Superior temporal gyrus (tissue), 1 donor: ENCODE data around the gene FANCG.

Source experiments
- DNase-seq: peaks from one replicate; pipeline ENCODE4 v3.0.0-alpha.2; 2016; ENCODE audit errors: extremely low spot score

Gene FANCG

DNA sequence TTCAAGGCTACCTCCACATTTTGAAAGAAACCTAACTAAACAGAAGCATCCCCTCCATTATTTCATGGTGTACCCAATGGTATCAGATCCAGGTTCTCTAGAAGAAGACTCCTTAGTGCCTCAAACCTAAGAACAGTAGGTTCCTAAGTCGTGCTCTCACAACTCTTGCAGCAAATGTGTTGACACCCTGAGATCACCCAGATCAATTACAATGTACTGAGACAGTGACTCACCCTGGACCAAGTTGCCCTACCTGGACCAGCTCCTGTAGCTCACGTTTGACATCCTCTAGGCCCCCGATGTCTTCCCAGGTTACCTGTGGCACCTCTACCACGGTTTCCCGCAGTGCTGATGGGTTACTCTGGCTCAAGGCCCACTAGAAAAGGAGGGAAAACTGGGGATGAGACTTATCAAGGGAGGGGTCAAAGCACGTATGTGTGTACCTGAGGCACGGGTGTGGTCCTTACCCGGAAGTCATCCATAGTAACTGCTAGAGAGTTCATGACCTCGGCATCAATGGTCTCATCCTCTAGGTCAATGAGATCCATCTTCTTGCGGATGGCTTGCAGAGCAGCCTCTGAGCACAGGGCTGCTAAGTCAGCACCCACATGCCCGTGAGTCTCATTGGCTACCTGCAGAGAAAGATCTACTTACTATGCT is 19.1 kb downstream of the FANCG start:
- DNase-seq: no peak

DNA sequence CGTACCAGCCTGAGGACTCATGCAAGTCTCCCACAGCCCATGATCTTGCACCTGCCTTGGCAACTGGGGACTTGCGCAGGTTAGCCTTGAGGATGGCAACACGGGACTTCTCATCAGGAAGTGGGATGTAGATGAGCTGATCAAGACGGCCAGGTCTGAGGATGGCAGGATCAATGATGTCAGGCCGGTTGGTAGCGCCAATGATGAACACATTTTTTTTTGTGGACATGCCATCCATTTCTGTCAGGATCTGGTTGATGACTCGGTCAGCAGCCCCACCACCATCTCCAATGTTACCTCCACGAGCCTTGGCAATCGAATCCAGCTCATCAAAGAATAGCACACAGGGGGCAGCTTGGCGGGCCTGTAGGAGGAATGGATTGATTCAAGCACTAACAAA is 20.3 kb downstream of the FANCG start:
- no peak for DNase-seq

DNA sequence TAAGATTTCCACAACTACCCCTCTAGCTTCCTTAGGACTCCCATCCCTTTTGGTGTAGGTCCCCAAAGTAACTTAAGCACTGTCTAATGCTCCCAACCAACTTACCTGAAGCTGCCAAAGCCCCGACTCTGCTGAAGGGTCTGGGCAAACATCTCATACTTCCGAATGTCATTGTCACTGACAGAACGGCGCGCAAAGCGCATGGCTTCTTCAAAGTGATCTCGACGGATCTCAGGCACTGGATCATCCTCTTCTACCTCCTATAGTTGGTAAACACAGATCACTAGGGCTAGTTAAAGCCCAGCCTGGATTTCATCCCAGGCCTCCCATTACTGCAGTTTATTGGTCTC is 22.5 kb downstream of the FANCG start:
- DNase-seq: no peak

DNA sequence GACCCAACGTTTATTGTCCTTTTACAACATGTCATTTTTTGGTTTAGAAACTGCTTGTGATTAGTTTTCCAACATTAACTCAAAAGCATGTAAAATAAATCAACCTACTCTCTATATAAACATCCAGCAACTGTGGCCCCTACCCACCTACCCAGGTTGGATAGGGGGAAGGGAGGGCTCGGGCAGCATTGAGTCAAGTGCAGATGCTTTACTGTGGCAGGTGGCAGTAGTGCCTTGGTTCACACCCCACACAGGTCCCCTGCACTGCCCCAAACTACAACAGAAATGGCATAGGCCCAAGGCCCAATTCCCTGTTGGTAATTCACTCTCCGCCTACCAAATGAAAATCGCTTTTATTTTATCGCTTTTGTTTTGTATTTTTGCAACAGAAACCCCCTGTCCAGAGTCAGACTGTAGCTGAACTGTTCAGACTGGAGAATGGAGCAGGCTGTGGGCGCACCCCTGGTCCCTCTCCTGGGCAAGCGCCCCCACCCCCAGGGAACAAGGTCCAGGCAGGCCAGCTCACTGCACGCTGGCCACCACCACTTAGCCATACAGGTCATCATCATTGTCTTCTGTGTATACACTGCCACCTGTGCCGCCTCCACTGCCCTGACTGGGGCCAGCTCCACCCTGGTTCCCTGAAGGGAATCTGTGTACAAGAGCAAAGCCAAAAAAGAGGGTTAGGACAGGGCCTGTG is 23.0 kb downstream of the FANCG start:
- DNase-seq: no peak

DNA sequence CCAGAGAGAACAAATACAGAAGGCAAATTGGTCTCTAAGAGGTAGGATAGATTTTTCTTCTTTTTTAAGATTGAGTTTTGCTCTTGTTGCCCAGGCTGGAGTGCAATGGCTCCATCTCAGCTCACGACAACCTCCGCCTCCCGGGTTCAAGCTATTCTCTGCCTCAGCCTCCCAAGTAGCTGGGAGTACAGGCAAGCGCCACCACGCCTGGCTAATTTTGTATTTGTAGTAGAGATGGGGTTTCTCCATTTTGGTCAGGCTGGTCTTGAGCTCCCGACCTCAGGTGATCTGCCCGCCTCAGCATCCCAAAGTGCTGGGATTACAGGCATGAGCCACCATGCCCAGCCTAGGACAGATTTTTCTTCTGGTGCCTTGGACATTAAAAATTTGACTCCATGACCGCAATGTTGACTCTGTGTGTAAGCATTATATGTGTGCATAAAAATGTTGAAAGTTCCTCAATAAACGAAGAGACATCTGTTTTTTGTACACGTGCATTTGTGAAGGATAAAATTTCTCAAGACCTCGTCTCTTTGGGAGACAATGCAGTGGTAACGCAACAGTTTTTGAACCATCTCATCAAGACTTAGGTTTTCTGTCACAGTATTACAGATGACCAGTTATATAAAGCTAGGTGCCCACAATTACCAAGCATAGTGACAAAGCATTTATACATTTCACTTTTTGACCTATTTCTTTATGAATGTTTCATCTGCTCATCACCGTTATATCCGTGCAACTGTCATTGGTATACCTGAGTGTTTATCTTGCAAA is 24.7 kb downstream of the FANCG start:
- no peak for DNase-seq

DNA sequence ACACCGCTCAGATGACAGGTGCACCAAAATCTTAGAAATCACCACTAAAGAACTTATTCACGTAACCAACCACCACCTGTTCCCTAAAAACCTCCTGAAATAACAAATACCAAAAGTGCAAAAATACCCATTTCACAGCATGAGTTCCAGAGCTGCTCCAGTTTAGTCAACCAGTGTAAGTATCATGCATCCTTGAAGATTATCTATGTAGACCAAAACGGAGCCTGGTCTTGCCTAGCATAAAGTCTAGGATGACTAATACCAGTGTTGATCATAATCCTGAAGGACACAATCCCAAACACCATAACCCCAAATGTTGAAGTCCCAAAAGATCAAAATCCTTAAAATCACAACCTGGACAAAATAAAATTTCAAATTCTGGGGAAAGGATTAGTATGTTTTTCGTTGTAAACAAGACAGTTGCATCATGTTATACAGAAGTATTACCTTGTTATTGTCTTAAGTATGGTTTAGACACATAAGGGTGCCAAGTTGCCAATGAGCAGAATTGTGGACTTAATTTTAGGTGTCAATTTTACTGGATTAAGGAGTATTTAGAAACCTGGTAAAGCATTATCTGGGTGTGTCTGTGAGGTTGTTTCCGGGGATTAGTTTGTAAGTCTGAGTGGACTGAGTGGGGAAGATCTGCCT is 25.4 kb downstream of the FANCG start:
- no peak for DNase-seq

DNA sequence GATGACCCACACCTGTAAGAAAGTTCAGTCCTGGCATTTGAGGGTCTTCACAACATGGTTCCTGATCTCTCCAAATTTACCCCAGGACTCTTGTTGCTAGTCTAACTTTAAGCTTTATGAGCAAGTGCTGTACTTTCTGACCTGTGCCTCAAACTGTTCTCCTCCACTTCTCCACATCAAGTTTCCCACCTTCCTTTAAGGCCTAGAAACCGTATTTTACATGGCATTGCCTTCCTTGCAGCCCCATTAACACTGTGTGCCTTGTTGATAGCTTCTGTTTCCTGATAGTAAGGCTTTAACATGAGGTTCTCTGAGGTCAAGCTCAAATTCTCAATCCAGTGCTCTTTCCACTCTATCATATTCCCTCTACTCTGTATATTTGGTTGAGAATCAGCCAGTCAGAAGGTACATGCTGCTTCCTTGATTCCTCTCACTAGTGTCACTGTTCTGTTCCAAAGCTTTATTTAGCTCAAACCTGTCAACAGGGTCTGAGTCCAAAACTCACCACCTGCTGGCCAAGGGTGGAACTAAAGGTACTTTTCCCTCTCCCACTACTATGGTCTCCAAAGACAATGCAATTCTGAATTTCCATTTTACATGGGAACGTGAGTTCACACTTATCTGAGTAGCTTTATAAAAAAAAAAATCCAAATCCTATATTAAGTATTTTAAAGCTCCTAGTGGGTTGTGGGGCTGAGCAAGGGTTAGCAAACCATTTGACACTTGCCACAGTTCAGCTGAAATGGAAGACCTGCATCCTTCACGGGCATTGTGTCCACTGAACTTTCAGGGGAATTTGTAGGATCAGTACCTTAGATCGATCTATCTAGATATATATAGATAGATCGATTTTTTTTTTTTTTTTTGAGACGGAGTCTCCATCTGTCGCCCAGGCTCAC is 28.4 kb downstream of the FANCG start:
- DNase-seq: peak; percentile 67

DNA sequence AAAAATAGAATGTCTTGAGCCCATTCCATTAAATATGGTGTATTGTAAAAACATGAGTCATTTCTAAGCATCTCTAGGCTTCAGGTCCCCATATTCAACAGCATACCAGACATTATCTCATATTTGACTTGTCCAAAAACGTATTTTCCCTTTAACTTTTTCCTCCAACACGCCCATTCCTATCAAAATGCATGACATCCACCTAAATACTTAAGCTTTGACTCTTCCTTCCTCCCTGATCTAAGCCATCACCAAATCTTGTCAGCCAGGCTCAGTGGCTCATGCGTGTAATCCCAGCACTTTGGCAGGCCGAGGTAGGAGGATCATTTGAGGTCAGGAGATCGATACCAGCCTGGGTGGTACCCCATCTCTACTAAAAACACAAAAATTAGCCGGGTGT is 31.2 kb downstream of the FANCG start:
- no peak for DNase-seq

DNA sequence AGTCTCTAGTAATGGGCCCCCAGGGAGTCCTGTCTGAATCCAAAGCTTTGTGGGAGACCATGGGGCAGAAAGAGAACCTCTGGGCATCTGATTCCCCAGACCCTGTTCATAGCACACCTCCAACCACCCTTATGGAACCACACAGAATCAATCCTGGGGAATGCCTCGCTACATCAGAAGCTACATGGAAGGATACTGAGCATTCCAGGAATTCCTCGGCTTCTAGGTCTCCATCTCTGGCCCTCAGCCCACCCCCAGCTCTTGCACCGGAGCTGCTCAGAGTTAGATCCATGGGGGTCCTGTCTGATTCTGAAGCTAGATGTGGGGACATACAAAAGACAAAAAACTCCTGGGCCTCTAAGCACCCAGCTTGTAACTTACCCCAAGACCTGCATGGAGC is 35.7 kb downstream of the FANCG start:
- no peak for DNase-seq

DNA sequence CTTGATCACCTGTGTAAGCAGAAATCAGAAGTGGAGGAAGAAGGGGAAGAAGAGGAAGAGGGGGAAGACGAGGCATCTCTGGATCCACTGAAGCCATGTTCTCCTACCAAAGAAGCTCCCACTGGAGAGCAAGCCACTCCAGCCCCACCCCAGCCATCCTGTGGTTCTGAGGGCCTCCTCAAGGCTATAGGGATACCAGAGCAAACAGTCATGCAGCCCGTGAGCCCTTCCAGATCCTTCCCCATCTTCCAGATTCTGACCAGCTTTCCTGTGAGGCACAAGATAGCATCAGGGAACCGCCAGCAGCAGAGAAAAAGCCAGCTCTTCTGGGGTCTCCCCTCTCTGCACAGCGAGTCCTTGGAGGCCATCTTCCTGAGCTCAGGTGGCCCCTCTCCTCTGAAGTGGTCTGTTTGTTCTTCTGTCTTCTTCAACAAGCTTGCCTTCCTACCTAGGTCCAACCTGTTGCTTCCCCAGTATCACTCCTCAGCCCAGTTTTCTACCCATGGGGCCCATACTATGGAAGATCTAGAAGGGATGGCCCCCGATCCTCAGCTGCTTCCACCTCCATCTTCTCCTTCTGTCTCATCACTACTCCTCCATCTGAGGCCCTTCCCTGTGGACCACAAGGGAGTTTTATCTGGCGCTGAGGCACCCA is 36.7 kb downstream of the FANCG start:
- no peak for DNase-seq

DNA sequence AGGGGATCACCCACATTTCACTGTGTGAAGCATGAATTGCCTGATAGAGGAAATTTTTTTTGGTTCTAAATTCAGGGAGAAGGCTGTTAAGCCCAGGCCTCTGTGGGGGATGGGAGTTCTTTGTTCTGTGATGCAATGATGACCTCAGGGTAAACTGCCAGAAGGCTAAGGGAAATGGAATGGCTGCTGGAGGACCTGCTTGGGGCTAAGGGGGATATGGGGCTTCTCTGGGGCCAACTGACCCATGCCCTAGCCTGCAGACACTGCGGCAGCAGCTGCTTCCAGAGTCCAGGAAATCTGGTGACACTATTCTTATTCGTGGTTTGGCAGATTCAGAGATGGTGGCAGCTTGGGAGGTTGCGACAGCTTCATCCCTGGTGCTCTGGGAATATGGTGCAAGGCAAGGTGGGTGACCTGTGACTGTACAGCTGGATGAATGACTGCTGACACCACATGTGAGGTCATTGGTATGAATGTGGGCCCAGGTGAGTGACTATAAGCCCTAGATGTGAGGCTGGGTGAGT is 37.6 kb downstream of the FANCG start:
- DNase-seq: no peak

DNA sequence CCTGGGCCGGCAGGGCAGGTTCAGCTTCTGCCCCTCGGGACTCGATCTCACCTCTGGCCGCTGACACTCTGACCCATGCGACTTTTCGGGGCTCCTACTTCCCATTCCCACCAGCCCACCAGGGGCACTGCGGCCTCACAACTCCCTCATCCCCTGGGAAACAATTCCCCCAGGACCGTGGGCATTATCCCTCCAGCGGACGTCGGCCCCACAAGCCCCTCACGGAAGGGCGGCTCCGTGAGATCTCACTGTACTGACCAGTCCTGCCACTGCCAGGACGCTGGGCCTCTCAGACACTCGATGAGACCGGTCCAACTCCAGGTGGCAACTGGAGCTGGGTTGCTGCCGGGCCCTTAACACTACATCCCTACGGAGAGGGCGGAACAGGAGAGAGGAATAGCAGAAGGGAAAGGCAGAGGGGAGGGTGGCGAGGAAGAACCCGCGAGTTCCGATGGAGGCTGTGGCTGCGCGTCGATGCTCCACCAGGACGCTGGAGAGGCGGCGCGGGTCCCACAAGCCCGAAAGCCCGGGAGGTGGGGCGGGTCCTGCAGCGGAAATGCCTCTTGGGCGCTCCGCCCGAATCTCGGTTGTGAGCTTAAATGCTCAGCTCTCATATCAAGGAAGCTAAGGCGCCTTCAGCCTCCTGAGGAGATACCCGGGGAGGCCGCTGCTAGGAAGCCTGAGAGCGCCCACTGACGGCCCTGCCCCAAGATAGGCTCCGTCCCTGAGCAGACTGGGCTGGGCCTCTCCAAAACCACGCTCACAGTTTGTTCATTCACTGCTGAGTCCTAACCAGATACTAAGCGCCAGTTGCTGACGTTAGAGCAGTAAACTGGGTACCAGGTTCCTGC is 43.7 kb downstream of the FANCG start:
- DNase-seq: no peak

DNA sequence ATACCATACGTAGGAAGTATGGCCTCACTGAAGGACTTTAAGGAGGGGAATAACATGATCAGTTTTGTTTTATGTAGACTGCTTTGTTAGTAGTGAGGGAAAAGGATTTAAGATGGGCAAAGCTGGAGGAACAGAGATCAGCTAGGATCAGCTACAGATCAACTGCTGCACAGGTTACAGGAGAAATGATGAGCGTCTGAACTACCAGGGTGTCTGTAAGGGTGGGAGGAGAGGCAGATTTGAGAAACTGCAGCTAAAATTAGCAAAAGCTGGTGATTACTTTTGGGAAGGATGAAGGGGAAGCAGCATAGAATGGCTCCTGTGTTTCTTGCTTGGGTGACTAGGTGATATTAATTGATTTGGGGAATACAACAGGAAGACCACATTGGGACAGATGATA is 46.6 kb downstream of the FANCG start:
- DNase-seq: no peak

DNA sequence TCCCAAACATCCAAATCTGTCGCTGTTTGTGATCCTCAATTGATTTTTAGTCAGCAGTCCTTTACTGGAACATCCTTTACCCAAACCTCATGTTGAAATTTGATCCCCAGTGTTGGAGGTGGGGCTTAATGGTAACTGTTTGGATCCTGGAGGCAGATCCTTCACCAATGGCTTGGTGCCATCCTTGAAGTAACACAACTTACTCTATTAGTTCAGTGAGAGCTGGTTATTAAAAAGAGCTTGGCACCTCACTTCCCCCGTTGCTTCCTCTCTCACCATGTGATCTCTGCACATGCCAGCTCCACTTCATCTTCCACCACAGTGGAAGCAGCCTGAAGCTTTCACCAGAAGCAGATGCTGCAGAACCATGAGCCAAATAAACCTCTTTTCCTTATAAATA is 49.9 kb downstream of the FANCG start:
- DNase-seq: no peak

DNA sequence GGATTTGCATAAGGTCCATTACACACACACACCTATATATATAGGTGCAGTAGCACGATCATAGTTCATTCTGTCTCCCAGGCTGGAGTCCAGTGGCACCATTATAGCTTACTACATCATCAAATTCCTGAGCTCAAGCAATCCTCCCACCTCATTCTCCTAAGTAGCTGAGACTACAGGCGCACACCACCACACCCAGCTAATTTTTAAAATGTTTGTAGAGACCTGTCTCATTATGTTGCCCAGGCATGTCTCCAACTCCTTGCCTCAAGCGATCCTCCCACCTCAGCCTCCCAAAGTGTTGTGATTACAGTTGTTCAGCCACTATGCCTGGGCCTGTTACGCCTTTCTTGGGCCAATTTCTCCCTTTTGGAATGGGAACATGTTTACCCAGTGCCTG is 50.5 kb downstream of the FANCG start:
- no peak for DNase-seq

DNA sequence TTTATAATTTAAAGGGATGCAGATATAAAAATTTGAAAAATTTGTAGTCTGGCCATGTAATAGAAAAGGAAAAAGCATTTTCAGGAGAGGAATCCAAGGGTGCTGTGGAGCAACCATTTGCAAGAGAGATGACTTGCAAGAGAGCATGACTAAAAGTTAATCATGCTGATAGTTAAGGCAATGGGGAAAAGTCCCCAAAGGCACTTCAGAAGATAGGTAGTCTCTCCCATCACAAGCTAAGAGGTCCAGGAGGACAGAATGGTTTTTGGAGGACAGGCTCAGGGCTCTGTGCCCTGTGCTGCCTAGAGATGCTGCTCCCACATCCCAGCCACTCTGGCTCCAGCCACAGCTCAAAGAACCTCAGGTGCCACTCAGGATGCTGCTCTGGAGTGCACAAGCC is 51.4 kb downstream of the FANCG start:
- no peak for DNase-seq

DNA sequence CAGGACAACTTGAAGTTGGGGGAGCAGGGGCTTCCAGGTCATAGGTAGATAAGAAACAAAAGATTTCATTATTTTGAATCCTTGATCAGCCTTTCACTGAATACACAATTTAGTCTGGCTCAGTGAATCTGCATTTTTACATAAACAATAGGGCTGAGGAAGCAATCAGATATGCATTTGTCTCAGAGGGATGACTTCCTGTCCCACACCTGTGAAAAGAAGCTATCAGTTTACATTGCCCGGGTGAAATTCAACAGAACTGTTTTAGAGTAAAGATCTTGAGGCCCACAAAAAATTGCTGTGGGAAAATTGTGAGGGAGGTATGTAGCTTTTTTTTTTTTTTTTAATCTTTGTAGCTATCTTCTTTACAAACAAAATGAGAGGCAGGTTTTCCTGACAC is 51.9 kb downstream of the FANCG start:
- no peak for DNase-seq

DNA sequence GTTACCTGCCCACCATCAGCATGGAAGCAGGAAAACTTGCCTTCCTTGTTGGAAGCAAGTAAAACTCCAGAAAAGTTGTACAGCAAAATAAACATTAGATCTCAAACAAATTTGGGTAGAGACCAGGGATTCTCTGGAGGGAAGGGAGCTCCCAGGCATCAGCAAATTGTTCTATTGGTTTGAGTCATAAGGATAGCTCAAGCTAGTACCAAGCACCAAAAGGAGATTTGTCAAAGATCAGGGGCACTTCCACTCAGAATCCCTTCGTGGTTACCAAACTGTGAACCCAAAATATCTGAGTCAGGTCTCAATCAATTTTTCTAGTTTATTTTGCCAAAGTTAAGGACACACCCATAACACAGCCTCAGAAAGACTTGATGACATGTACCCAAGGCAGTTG is 52.4 kb downstream of the FANCG start:
- no peak for DNase-seq

DNA sequence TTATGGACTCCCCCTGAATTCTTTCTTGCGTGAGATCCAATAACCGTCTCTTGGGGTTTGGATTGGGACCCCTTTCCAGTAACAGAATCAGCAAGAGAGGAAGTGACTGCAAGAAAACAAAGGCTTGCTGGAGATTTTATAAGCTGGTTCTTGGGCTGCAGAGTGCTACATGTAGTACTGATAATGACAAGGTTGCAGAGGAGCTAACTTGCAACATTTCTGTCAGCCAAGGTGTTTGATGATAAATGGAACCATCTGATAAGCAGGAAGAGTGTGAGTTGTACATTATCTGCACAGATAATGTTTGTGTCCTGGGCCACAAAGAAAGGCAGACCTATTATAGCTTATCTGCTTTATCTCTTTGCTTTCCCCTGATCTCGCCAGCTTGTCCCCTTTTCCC is 53.1 kb downstream of the FANCG start:
- DNase-seq: no peak
